Calu3 (cell line): ENCODE data around the gene AP4E1. TPM values are rescaled to one million over a fixed set of nuclear protein-coding genes. Genes with fewer than 3 reads are reported as not detected.
"Not testable (repeated sequence)": the region's sequence is repeated elsewhere in the genome, so short reads cannot be mapped to it uniquely, and the experiment has no call there.

ENCODE experiments used
- BruUV-seq: library from RNA; stranded (reverse); fragments of 400-500 nt; replicated peaks from 2 replicates; lab custom pipeline; 2021; lab: Mats Ljungman, UMichigan
- CTCF ChIA-PET: fragments of 300-600 bp; sonication (Branson Sonifier 250); formaldehyde crosslinking; loops from one replicate; lab custom pipeline; 2022; ENCODE audit warnings: antibody characterized with exemption; lab: Charles Lee
- DNase-seq: peaks from one replicate; pipeline ENCODE4 v3.0.0; 2022
- H3K27ac Mint-ChIP-seq: one replicate; pipeline ENCODE4 v1.8.0; 2022; ENCODE audit warnings: mixed read lengths; ENCODE audit not compliant: unreplicated experiment
- H3K27me3 Mint-ChIP-seq: one replicate; pipeline ENCODE4 v1.8.0; 2022; ENCODE audit warnings: mixed read lengths; ENCODE audit not compliant: unreplicated experiment
- H3K36me3 Mint-ChIP-seq: one replicate; pipeline ENCODE4 v1.8.0; 2022; ENCODE audit warnings: mild to moderate bottlenecking, moderate library complexity, mixed read lengths; ENCODE audit not compliant: insufficient read depth, unreplicated experiment
- H3K4me1 Mint-ChIP-seq: one replicate; pipeline ENCODE4 v1.8.0; 2022; ENCODE audit warnings: mild to moderate bottlenecking, low read depth, mixed read lengths; ENCODE audit not compliant: unreplicated experiment
- H3K4me3 Mint-ChIP-seq: one replicate; pipeline ENCODE4 v1.8.0; 2022; ENCODE audit warnings: mild to moderate bottlenecking, low read depth, moderate library complexity, mixed read lengths; ENCODE audit not compliant: unreplicated experiment
- H3K9me3 Mint-ChIP-seq: one replicate; pipeline ENCODE4 v1.8.0; 2022; ENCODE audit warnings: low read depth, mixed read lengths; ENCODE audit not compliant: unreplicated experiment
- CTCF ChIP-seq: fragments of 200-600 bp; IDR thresholded peaks from one replicate; pipeline ENCODE4 v1.8.0; 2022; ENCODE audit warnings: antibody characterized with exemption; ENCODE audit not compliant: unreplicated experiment
- intact Hi-C: fragments of 100-400 bp; cut with micrococcal nuclease; formaldehyde crosslinking; loops from one replicate; pipeline ENCODE4 v1.10.0; 2022; ENCODE audit not compliant: unreplicated experiment
- total RNA-seq: library from RNA; stranded (reverse); gene quantifications from 2 replicates; pipeline ENCODE4 v1.2.3, GENCODE V29; 2022

The AP4E1 gene
- total RNA-seq, 1 experiment from 2014 or later, result 10.7 TPM

GRCh38 chr15:50890751-50891150 lies 17.7 kb upstream of the AP4E1 start:
- CTCF ChIA-PET, result interaction anchor here (0.6 kb wide), 1 partner anchor 1762 kb away, joined by 4 read pairs; no protein-coding TSS in a partner anchor
- no peak for TF ChIP-seq CTCF
- H3K27ac Mint-ChIP-seq, result no peak overlapping the region
- H3K4me3 Mint-ChIP-seq, result no peak overlapping the region
- intact Hi-C loops, result no loop called here
- H3K9me3 Mint-ChIP-seq, result peaks cover 5% of the 10 kb centered on the region
- no peak for DNase-seq
- no TSS peak for BruUV-seq
- H3K27me3 Mint-ChIP-seq, result no peaks in the 10 kb centered on the region
- H3K4me1 Mint-ChIP-seq, result peaks cover 8% of the 10 kb centered on the region
- peaks cover 6% of the 10 kb centered on the region for H3K36me3 Mint-ChIP-seq

GRCh38 chr15:50891159-50891558 lies 17.3 kb upstream of the AP4E1 start:
- DNase-seq, result no peak
- no peaks in the 10 kb centered on the region for H3K27me3 Mint-ChIP-seq
- CTCF ChIA-PET, result no interaction called here
- no TSS peak for BruUV-seq
- intact Hi-C loops, result no loop called here
- H3K4me3 Mint-ChIP-seq, result no peak overlapping the region
- no peak overlapping the region for H3K27ac Mint-ChIP-seq
- peaks cover 2% of the 10 kb centered on the region for H3K36me3 Mint-ChIP-seq
- peaks cover 5% of the 10 kb centered on the region for H3K9me3 Mint-ChIP-seq
- H3K4me1 Mint-ChIP-seq, result peaks cover 4% of the 10 kb centered on the region
- no peak for TF ChIP-seq CTCF

- H3K9me3 Mint-ChIP-seq, result peaks cover 5% of the 10 kb centered on the region
- no peaks in the 10 kb centered on the region for H3K36me3 Mint-ChIP-seq
- CTCF ChIA-PET, result no interaction called here
- no peak overlapping the region for H3K27ac Mint-ChIP-seq
- no peak for TF ChIP-seq CTCF
- no peaks in the 10 kb centered on the region for H3K4me1 Mint-ChIP-seq
- DNase-seq, result no peak
- no peak overlapping the region for H3K4me3 Mint-ChIP-seq
- intact Hi-C loops, result no loop called here
- no peaks in the 10 kb centered on the region for H3K27me3 Mint-ChIP-seq
- BruUV-seq, result no TSS peak
Observed at GRCh38 chr15:50893976-50894375, 14.5 kb upstream of the AP4E1 start.

GRCh38 chr15:50901390-50901789 lies 7.1 kb upstream of the AP4E1 start:
- not testable (repeated sequence) for H3K4me1 Mint-ChIP-seq, H3K27ac Mint-ChIP-seq, H3K4me3 Mint-ChIP-seq, DNase-seq, BruUV-seq, H3K9me3 Mint-ChIP-seq, H3K27me3 Mint-ChIP-seq, H3K36me3 Mint-ChIP-seq
- intact Hi-C loops, result loop anchor here (10.0 kb wide), 1 partner anchor 547 kb away; the partner anchor contains the start of gene GABPB1
- CTCF ChIA-PET, result interaction anchor here (0.7 kb wide), 1 partner anchor 224 kb away, joined by 4 read pairs; no protein-coding TSS in a partner anchor

- peaks cover 25% of the 10 kb centered on the region for H3K36me3 Mint-ChIP-seq
- H3K9me3 Mint-ChIP-seq, result no peaks in the 10 kb centered on the region
- CTCF ChIA-PET, result no interaction called here
- no peak for DNase-seq
- TF ChIP-seq CTCF, result no peak
- no peaks in the 10 kb centered on the region for H3K4me1 Mint-ChIP-seq
- no peak overlapping the region for H3K27ac Mint-ChIP-seq
- no peaks in the 10 kb centered on the region for H3K27me3 Mint-ChIP-seq
- intact Hi-C loops, result loop anchor here (10.0 kb wide), 1 partner anchor 549 kb away; the partner anchor contains the start of gene GABPB1
- no peak overlapping the region for H3K4me3 Mint-ChIP-seq
- BruUV-seq, result no TSS peak
Observed at GRCh38 chr15:50904211-50904610, 4.3 kb upstream of the AP4E1 start.
